Spleen (tissue), 11 donors: ENCODE results near the gene RPRD1A. TPM values are rescaled to one million over a fixed set of nuclear protein-coding genes. Genes with fewer than 3 reads are reported as not detected.
"Not testable (repeated sequence)": the region's sequence is repeated elsewhere in the genome, so short reads cannot be mapped to it uniquely, and the experiment has no call there.

ENCODE experiments used
- DNase-seq: peaks from one replicate; pipeline ENCODE4 v3.0.0-alpha.2; 2020
- H3K27ac ChIP-seq, 8 donors: fragments of 200-600 bp; sonication (generic) in 7 of 8; 1 replicate in 4 of 8; 2 replicates in 4 of 8; pipeline versions ENCODE4 v1.5.0 to v1.8.0; 2016 to 2021; ENCODE audit warnings: inconsistent platforms in 4 of 8, mild to moderate bottlenecking in 4 of 8, moderate library complexity in 1 of 8
- H3K27me3 ChIP-seq, 7 donors: fragments of 200-600 bp; sonication (generic) in 6 of 7; replicated peaks in 1 of 7; 1 replicate in 4 of 7; 2 replicates in 3 of 7; pipeline versions ENCODE4 v1.5.0 to v1.8.0; 2016 to 2021; ENCODE audit warnings: inconsistent platforms in 3 of 7, mild to moderate bottlenecking in 1 of 7
- H3K36me3 ChIP-seq, 6 donors: fragments of 200-600 bp; sonication (generic) in 5 of 6; 1 replicate in 4 of 6; 2 replicates in 2 of 6; pipeline versions ENCODE4 v1.5.0 to v1.8.0; 2016 to 2021; ENCODE audit warnings: inconsistent platforms in 2 of 6
- H3K4me1 ChIP-seq, 6 donors: fragments of 200-600 bp; sonication (generic) in 5 of 6; 1 replicate in 3 of 6; 2 replicates in 3 of 6; pipeline versions ENCODE4 v1.5.0 to v1.8.0; 2016 to 2021; ENCODE audit warnings: inconsistent platforms in 3 of 6
- H3K4me3 ChIP-seq, 8 donors: fragments of 200-600 bp; sonication (generic) in 7 of 8; 1 replicate in 4 of 8; 2 replicates in 4 of 8; pipeline versions ENCODE4 v1.5.0 to v1.8.0; 2016 to 2021; ENCODE audit warnings: inconsistent platforms in 4 of 8, mild to moderate bottlenecking in 4 of 8, moderate library complexity in 2 of 8
- H3K9me3 ChIP-seq, 8 donors: fragments of 200-600 bp; sonication (generic) in 7 of 8; 1 replicate in 4 of 8; 2 replicates in 4 of 8; pipeline versions ENCODE4 v1.5.0 to v1.8.0; 2016 to 2021; ENCODE audit warnings: inconsistent platforms in 4 of 8
- CTCF ChIP-seq, 11 experiments: fragments of 200-600 bp in 7 of 11; fragments of 450-650 bp in 4 of 11; sonication (generic) in 4 of 11; IDR thresholded peaks in 8 of 11; conservative IDR thresholded peaks in 3 of 11; 1 replicate in 7 of 11; 2 replicates in 4 of 11; pipeline versions ENCODE4 v1.4.0 to v1.8.0; 2016 to 2021; ENCODE audit warnings: antibody characterized with exemption in 11 of 11, inconsistent platforms in 4 of 11, mild to moderate bottlenecking in 1 of 11
- POLR2A ChIP-seq, 3 donors: fragments of 450-650 bp; IDR thresholded peaks; one replicate each; pipeline ENCODE4 v1.5.1; 2017; ENCODE audit warnings: antibody characterized with exemption in 3 of 3, mild to moderate bottlenecking in 1 of 3
- POLR2AphosphoS5 ChIP-seq, 3 donors: sonication (generic); formaldehyde crosslinking; IDR thresholded peaks; one replicate each; pipeline ENCODE4 v1.5.1; 2017; ENCODE audit warnings: antibody characterized with exemption in 3 of 3
- WGBS, 5 donors: extraction: QIAGEN DNeasy Blood & Tissue Kit in 3 of 5; methylation state at CpG; one replicate each; pipeline versions ENCODE4 v1.1.5 to v1.1.7; 2013 to 2018; 5-methylcytosine and 5-hydroxymethylcytosine counted together
- intact Hi-C: fragments of 100-400 bp; cut with DNase I; formaldehyde crosslinking; loops from one replicate; pipeline ENCODE4 v1.15.0; 2023; ENCODE audit warnings: low total_unique reads
- polyA plus RNA-seq, 3 donors: library from polyadenylated mRNA; stranded (reverse); fragments of 200-250 nt; gene quantifications; one replicate each; pipeline ENCODE4 v1.2.1, GENCODE V29; 2013
- total RNA-seq, 7 donors: library from RNA; depleted of rRNA in 3 of 7; stranded (reverse); fragments of >200 nt in 3 of 7; fragmentation: NEBNext Ultra II Directional in 4 of 7; extraction: Animal tissue kit (Norgen Biotek cat#: 25700) in 4 of 7; gene quantifications; one replicate each; pipeline versions ENCODE4 v1.1.0 to v1.2.1, GENCODE V29; 2016 to 2021
- donor health status: healthy with polysubstance abuse.
- donor health status: DM: no; HTN: no; CAD: no; lungs with moderate emphysema.
- donor health status: DM: no; HTN: no; CAD: no.
- donor health status: Bipolar disorder and iron deficiency.
- donor health status: healthy.
- donor health status: DM: no; HTN: no; CAD: no.
- donor health status: DM: yes; HTN: yes; CAD: no.

Gene RPRD1A
- total and polyA plus RNA-seq, 10 donors, result 15.8 to 69.3 (median 47.1) TPM

DNA sequence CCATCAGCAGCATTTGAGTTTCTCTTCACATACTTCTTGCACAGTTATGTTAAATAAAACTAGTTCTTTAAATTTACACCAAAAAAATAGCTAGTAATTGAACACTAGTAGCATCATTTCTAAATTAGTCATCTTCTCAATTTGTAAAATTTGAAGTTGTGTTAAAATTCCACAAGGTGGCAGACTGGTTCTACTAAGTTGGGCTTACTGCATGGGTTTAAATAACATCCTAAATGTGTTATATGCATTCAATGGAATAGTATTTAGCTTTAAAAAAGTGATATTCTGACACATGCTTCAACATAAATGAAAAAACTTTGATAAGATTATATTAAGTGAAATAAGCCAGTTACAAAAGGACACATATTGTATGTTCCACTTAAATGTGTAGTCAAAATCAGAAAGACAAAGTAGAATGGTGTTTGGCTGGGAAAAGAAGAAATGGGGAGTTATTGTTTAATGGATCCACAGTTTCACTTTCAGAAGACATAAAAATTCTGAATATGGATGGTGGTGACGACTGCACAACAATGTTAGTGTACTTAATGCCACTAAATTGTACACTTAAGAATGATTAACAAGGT is 28.7 kb upstream of the RPRD1A start:
- peak; percentile 7 to 56 (median 47) for TF ChIP-seq CTCF (IDR thresholded peaks at IDR 0.05 in 8 of 11, conservative IDR thresholded peaks at IDR 0.05 in 3 of 11)
- TF ChIP-seq POLR2AphosphoS5 (IDR thresholded peaks at IDR 0.05), result no peak
- no peak for TF ChIP-seq POLR2A (IDR thresholded peaks at IDR 0.05)
- no peaks in the 10 kb centered on the region for H3K36me3 ChIP-seq
- intact Hi-C loops, result loop anchor here (5.0 kb wide), 1 partner anchor 186 kb away; no protein-coding TSS in a partner anchor
- DNase-seq, result no peak
- H3K4me3 ChIP-seq, result no peak overlapping the region
- WGBS, 5 donors, result 18 to 55% (median 33%) methylated on average over 1 of the region's 1 CpG
- H3K4me1 ChIP-seq, result no peaks in the 10 kb centered on the region
- no peaks in the 10 kb centered on the region for H3K27me3 ChIP-seq
- no peak overlapping the region for H3K27ac ChIP-seq
- H3K9me3 ChIP-seq, result no peaks in the 10 kb centered on the region

DNA sequence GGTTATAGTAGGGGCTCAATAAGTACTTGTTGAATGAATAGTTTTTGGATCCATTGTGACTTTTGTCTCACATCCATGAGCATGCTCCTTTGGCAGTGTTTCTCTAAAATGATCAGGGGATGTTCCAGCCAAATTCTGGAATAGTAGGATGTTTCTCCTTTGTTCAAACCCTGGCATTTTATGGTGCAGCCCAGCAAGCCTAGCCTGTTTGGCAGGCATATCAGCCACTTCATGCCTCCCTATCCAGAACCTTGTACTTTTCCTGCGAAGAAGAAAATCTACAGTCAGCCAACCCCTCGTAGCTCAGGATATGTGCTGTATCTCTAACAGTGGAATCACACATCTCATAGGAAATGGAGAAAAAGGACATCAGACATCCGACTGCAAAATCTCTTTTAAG is 27.1 kb upstream of the RPRD1A start:
- intact Hi-C loops, result no loop called here
- no peaks in the 10 kb centered on the region for H3K9me3 ChIP-seq
- H3K27ac ChIP-seq, result no peak overlapping the region
- no peaks in the 10 kb centered on the region for H3K27me3 ChIP-seq
- DNase-seq, result no peak
- H3K4me1 ChIP-seq, result no peaks in the 10 kb centered on the region
- H3K36me3 ChIP-seq, result no peaks in the 10 kb centered on the region
- TF ChIP-seq POLR2A (IDR thresholded peaks at IDR 0.05) (no peak), POLR2AphosphoS5 (IDR thresholded peaks at IDR 0.05) (no peak), CTCF (IDR thresholded peaks at IDR 0.05 in 8 of 11, conservative IDR thresholded peaks at IDR 0.05 in 3 of 11) (no peak)
- 62 to 81% (median 68%) methylated on average over 3 of the region's 3 CpGs for WGBS, 5 donors
- H3K4me3 ChIP-seq, result no peak overlapping the region

GRCh38 chr18:36092116-36092515 is 24.8 kb upstream of the RPRD1A start:
- intact Hi-C loops, H3K27ac ChIP-seq, H3K36me3 ChIP-seq, DNase-seq, H3K4me3 ChIP-seq, H3K9me3 ChIP-seq, H3K27me3 ChIP-seq, H3K4me1 ChIP-seq: not testable (repeated sequence)
- WGBS, 5 donors, result 82 to 91% (median 83%) methylated on average over 5 of the region's 5 CpGs

DNA sequence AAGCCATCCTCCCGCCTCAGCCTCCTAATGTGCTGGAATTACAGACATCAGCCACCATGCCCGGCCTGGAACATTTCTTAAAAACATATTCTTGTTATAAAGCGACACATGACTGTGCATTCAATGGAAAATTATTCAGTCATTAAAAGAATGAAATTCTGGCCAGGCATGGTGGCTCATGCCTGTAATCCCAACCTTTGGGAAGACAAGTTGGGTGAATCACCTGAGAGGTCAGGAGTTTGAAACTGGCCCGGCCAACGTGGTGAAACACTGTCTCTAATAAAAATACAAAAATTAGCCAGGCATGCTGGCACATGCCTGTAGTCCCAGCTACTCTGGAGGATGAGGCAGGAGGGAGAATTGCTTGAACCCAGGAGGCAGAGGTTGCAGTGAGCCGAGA is 21.6 kb upstream of the RPRD1A start:
- H3K4me3 ChIP-seq, result no peak overlapping the region
- intact Hi-C loops, result no loop called here
- no peaks in the 10 kb centered on the region for H3K27me3 ChIP-seq
- no peaks in the 10 kb centered on the region for H3K9me3 ChIP-seq
- no peaks in the 10 kb centered on the region for H3K36me3 ChIP-seq
- TF ChIP-seq POLR2A (IDR thresholded peaks at IDR 0.05) (no peak), CTCF (IDR thresholded peaks at IDR 0.05 in 8 of 11, conservative IDR thresholded peaks at IDR 0.05 in 3 of 11) (no peak), POLR2AphosphoS5 (IDR thresholded peaks at IDR 0.05) (no peak)
- WGBS, 5 donors, result 86 to 92% (median 90%) methylated on average over 6 of the region's 6 CpGs
- no peak for DNase-seq
- no peak overlapping the region for H3K27ac ChIP-seq
- H3K4me1 ChIP-seq, result peaks cover 0 to 1% (median 0%) of the 10 kb centered on the region in 6 donors

GRCh38 chr18:36088256-36088655 is 20.9 kb upstream of the RPRD1A start:
- Histone ChIP-seq H3K4me1 (peaks cover 0 to 8% (median 0%) of the 10 kb centered on the region in 6 donors), H3K4me3 (no peak overlapping the region), H3K36me3 (no peaks in the 10 kb centered on the region), H3K27me3 (no peaks in the 10 kb centered on the region), H3K27ac (no peak overlapping the region), H3K9me3 (no peaks in the 10 kb centered on the region)
- DNase-seq, result no peak
- intact Hi-C loops, result no loop called here
- 69 to 86% (median 75%) methylated on average over 2 of the region's 2 CpGs for WGBS, 5 donors
- TF ChIP-seq POLR2A (IDR thresholded peaks at IDR 0.05) (no peak), POLR2AphosphoS5 (IDR thresholded peaks at IDR 0.05) (no peak), CTCF (IDR thresholded peaks at IDR 0.05 in 8 of 11, conservative IDR thresholded peaks at IDR 0.05 in 3 of 11) (no peak)
